NCI-H1436 treated with DMSO at 0.1 percent for 48 hours (cell line): Measurements from ENCODE around the gene SNED1.

Experiments used
- DNase-seq: peaks from one replicate; lab custom pipeline; 2025; lab: John Stamatoyannopoulos, UW

SNED1 gene

DNA sequence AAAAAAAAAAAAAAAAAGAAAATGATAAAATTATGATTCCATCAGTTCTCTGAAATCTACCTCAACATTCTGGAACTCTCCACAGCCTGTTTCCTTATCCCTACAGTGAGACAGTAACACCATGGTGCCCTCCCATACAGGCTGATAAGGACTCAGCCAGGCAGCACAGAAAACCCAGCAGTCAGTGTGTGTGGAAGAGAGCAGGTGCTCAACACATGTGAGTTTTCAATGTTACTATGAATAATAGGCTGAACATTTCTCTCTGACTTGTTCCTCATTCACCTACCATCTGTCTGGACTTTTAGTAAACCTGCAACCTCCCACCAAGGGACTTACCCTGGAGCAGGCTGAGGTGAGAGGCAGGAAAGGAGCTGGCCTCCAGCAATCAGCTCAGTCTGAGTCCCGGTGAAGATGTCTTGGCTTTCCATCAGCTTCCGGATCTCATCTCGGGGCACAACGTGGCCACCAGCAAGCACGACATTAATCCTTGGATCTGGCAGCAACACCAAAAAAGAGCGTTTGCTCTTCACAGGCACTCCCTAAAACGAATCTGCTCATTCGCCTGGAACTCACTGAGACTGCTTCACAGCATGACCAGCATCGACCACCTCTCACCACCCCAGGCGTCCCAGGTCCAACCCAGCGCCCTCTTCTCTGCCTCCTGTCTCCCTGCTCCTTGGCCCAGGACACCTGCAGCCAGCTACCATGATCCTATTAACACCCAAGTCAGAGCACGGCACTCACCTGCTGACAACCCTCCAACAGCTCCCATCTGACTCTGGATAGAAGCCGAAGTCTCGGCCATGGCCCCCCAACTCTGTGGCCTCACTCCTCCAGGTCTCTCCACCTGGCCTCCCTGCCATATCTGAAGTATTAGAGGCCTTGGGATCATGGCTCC, 134.4 kb downstream of the SNED1 start:
- no peak for DNase-seq

DNA sequence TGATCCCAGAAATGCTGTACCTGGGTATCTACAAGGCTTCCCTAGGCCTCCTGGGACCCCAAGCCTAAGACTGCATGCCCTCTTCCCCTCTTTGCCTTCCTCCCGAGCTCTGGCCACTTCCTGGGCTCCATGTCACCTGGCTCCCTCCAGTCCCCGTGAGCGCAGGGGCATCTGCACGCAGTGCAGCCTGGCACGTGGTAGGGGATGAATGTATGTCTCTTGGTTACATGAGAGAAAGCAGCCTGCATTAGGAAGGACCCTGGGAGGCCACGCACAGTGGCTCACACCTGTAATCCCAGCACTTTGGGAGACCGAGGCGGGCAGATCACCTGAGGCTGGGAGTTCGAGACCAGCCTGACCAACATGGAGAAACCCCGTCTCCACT, 135.0 kb downstream of the SNED1 start:
- DNase-seq, result no peak

DNA sequence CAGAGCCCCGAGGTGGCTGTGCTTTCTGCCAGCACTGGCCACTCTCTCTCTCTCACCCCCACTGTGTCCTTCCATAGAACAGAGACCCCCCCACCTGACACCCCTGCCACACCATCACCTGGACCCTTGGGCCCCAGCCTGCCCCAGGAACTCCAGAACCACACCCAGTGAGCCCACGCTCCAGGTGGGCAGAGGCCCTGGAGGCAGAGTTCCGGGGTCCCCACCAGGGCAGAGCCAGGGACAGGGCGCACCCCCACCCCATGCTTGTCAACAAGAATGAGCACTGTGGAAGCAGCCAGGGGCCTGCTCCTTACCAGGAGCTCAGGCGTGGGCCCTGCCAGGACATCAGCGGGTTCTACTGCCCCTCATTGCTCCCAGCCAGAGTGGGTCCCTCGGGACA, 136.3 kb downstream of the SNED1 start:
- no peak for DNase-seq

DNA sequence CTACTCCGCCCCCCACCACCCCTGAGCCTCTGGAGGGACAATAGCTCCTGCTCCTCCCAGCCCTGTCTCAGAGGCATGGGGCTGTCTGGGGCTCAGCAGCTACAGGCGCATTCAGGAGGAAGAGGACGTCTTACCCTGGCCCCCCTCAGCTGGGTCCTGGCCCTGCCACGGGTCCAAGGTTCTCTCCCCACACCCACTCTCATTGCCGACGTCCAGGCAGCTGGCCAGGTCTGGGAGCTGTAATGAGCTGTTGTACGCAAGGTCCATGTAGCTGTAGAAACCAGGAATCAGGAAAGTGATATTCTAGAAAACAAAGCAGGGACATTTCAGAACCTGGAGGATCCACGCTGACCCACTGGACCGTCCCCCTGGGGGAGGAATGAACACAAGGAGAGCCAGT, 137.3 kb downstream of the SNED1 start:
- no peak for DNase-seq

DNA sequence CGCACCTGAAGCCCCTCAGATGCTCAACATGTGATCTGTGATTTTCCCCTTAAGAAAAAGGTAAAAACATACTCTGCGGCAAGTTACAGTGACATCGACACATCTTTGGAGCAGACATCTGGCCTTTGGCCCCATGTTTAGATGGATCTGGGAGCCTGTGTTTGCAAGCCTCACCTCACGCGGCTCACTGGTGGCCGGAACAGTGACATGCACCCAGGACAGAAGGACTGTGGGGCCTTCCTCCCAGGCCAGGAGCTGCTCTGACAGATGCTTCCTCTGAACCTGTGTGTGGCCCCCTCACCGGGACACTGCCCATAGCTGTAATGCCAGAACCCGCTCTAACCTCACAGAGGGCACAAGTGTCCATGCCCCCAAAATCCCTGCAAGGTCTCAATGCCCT, 137.8 kb downstream of the SNED1 start:
- DNase-seq, result no peak

DNA sequence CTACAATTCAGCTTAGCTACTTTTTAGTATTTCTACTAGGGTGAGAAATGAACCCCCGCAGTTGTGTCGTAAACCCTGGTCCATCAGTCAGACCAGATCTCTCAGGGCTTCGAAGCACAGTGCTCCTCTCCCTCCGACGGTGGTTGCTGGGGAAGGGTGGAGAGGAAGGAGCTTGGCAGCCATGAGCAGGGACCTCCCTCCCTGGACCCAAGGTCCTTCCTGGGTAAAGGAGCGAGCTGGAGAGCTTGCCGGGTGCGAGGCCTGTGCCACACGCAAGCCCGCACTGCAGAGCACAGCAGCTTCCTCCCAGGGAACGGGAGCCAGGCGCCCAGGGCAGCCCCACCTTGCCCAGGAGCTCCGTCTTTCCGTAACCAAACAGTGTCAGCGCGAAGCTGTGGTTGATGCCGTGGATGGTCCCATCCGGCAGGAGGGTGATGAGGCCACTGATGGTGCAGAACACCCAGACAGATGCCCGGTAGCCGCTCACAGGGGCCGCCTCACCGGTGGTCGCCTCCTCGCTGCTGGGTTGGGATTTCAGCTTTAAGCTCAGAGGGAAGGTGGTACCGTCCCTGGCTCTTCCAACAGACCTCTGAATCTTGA, 138.3 kb downstream of the SNED1 start:
- DNase-seq, result no peak

DNA sequence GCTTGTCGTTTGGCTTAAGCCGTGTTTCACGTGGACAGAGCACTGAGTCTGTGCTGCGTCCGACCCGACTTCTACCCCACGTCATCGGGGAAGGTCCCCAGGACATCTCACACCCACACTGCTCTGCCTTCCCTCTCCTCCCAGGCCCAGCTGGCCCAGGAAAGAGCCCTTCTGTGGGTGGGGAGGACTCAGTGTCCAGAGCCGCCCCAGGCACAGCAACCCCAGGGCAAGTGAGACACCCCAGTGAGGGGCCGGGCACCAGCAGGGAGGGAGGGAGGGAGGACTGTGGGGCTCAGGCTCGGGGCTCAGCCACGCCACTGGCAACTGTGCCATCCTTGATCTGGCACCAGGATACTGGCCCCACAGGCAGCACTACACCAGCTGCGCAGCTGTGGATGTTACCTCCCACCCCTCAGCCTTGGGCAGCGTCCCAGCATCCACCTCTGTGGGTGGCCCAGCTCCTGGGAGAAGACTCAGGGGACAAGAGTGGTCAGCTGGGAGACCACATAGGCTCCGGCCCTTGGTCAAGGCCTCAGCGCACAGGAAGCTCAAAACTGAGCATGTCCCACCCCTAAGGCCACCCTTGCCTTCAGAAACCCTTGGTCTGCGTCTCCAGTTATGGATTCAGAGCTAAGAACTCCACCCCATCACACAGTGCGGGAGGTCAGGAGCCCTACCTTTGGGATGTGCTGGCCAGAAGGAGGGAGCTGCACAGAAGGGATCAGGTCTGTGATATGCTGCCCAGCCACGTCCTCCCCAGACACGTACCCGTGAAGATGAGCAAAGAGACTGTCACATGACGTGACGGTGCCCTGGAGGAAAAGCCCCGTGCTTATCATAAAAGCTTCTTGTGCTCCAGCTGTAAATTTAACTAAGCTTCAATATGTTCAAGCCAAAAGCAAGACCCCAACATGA, 139.1 kb downstream of the SNED1 start:
- no peak for DNase-seq

DNA sequence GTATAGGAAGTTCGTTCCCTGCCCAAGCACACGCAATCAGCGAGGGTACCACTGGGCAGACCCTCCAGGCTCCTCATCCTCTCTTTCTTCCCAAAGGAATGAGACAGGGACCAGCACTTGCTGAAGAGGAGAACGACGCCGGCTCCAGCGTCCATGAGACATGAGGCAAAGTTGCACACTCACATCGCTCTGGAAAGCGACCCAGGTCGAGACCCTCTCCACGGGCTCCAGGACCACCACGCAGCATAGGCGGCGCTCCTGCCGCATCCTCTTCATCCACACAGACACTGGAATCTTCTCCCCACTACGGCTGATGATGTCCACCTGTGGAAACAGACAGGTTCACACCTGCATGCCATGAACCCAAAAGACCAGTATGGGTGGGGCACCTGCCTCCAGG, 140.1 kb downstream of the SNED1 start:
- DNase-seq, result no peak

DNA sequence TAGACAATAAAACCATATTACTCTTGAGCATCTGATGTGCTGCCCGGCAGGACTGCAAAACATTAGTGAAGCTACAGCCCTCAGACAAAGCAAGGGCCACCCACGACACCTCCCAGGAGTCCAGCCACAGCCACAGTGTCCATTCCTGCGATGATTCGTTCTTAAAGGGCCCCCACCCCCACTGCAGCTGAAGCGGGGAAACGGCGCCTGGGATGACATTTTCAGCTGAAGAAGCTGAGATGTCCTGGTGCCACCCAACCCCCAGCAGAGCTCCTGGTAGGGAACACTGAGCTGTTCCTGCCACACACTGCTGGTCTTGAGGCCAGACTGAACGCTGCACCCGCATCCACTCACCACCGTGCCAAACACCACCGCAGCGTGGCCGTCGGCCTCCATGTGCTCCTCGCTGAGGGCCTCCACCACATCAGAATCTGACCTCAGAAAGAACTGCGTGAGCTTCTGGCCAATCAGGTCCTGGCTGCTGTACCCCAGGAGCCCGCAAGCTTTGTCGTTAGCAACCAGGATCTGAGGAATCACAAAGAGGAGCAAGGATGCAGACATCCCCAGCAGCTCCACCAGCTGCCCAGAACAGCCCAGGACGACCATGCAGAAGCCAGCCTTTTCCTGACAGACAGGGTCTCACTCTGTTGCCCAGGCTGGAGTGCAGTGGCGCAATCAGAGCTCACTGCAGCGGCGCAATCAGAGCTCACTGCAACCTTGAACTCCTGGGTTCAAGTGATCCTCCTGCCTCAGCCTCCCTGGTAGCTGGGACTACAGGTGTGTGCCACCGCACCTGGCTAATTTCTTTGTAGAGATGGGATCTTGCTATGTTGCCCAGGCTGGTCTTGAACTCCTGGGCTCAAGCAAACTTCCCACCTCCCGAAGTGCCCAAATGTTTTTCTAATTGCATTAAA, 141.4 kb downstream of the SNED1 start:
- no peak for DNase-seq

DNA sequence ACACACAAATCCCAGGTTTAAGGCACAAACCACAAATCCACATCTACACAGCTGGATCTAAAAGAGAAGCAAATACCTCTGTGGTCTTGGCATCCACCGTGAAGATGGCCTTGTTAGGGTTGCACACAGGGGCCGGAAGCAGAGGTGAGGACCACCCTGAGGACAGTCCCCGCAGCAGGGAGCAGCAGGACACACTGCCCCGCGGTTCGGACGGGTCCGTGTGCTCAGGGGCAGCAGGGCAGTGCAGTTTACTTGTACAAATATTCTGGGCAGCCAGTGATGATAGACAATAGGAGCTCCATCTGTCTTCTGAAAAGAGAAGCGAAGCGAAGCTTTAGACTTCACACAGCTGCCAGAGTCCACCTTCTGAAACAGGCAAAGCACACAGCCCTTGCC, 142.0 kb downstream of the SNED1 start:
- DNase-seq, result no peak

DNA sequence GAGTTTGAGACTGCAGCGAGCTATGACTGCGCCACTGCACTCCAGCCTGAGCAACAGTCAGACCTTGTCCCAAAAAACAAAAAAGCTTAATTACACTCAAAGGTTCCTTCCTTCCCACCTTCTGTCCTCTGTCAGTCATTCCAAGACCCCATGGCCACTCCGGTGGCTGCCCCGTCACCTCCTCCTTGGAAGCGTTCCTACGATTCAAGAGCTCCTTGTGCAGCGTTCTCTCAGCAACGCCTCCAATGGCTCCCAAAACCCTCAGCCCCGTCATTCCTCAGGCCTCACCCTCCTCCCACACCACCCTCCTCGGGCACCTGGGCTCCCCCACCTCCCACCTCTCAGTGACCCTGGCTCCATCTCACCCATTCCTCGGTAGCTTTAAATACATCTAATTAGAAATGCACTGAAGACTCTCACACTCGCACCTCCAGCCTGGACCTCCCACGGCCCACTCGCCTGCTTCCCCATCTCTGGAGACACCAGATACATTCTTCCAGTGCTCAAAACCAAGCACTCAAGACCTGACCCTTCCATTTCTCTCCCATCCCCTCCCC, 142.9 kb downstream of the SNED1 start:
- no peak for DNase-seq

DNA sequence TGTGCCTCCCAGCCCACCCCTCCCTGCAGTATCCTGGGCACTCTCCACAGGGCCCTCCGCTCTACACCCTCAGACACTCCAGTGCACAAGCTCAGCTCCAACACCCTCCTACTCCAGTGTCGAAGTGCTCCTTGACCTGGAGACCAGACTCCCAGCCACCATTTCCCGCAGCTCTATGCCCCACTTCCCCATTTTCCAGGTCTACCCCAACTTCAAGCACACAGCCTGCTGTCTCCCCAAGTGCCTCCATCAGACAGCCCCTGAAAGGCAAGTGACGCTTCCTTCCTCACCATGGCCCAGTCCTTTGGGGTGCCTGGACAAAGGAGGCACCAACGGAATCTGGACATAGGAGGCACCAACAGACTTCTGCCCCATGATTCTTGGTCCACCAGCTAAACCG, 143.6 kb downstream of the SNED1 start:
- no peak for DNase-seq

DNA sequence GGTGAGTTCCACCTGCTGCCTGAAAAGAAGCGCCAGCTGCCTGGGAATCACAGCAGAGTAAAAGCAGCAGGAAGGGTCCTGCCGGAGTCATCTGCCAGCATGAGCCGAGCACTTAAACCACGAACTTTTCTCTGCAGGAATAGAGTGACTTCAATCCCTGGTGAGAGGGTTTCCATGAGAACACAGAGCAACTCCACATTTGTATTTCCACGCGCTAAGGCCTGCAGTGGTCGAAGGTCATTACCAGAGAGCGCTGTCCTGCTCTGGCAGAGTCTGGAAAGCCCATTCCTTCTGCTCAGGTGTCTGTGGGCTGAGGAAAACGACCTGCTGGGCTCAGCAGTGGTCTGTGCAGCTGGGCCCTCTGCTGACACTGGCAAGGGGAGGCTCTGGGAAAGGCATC, 144.2 kb downstream of the SNED1 start:
- no peak for DNase-seq
